Caco-2 (cell line): Measurements from ENCODE around the gene CHST2. TPM values are rescaled to one million over a fixed set of nuclear protein-coding genes. Genes with fewer than 3 reads are reported as not detected.
A peak's percentile ranks its signal among the peaks of the same experiment; 100 is the strongest.
"Not testable (repeated sequence)": the region's sequence is repeated elsewhere in the genome, so short reads cannot be mapped to it uniquely, and the experiment has no call there.

Experiments used
- Bru-seq: library from RNA; stranded (reverse); fragments of 400-500 nt; gene quantifications from one replicate; lab custom pipeline; 2021; lab: Mats Ljungman, UMichigan
- BruChase-seq, 2 experiments: library from RNA; stranded (reverse); fragments of 400-500 nt; gene quantifications; one replicate each; lab custom pipeline; 2021; lab: Mats Ljungman, UMichigan
- BruUV-seq: library from RNA; stranded (reverse); fragments of 400-500 nt; replicated peaks from 2 replicates; lab custom pipeline; 2021; lab: Mats Ljungman, UMichigan
- CTCF ChIA-PET: fragments of 300-600 bp; sonication (Branson Sonifier 250); formaldehyde crosslinking; loops from one replicate; lab custom pipeline; 2022; ENCODE audit warnings: antibody characterized with exemption; lab: Charles Lee
- POLR2A ChIA-PET: fragments of 300-600 bp; sonication (Branson Sonifier 250); formaldehyde crosslinking; loops from one replicate; lab custom pipeline; 2022; ENCODE audit warnings: antibody characterized with exemption; lab: Charles Lee
- DNase-seq, 2 experiments: peaks; one replicate each; pipeline versions ENCODE4 v3.0.0 to v3.0.0-alpha.2; 2020 to 2022
- H3K27me3 ChIP-seq: replicated peaks from 2 replicates; pipeline ENCODE4 v1.6.0; 2011; ENCODE audit warnings: low read length; ENCODE audit not compliant: control insufficient read depth, insufficient read depth
- H3K36me3 ChIP-seq: 2 replicates; pipeline ENCODE4 v1.5.1; 2011; ENCODE audit warnings: low read length; ENCODE audit not compliant: control insufficient read depth, insufficient read depth
- H3K4me1 ChIP-seq: fragments of 250-450 bp; sonication (Bioruptor Pico); 2 replicates; pipeline ENCODE4 v1.5.1; 2020; ENCODE audit warnings: mild to moderate bottlenecking
- H3K4me3 ChIP-seq: 2 replicates; pipeline ENCODE4 v1.5.1; 2011; ENCODE audit warnings: low read depth, mild to moderate bottlenecking, control low read depth, low read length
- H3K9me3 ChIP-seq: fragments of 250-450 bp; sonication (Bioruptor Pico); 2 replicates; pipeline ENCODE4 v1.5.1; 2020; ENCODE audit warnings: mild to moderate bottlenecking, moderate library complexity
- H3K27ac Mint-ChIP-seq: one replicate; pipeline ENCODE4 v1.8.0; 2022; ENCODE audit warnings: mixed read lengths; ENCODE audit not compliant: unreplicated experiment
- H3K27me3 Mint-ChIP-seq: one replicate; pipeline ENCODE4 v1.8.0; 2022; ENCODE audit warnings: mixed read lengths; ENCODE audit not compliant: insufficient read depth, unreplicated experiment
- H3K36me3 Mint-ChIP-seq: one replicate; pipeline ENCODE4 v1.8.0; 2022; ENCODE audit warnings: mild to moderate bottlenecking, mixed read lengths; ENCODE audit not compliant: insufficient read depth, unreplicated experiment
- H3K4me1 Mint-ChIP-seq: one replicate; pipeline ENCODE4 v1.8.0; 2022; ENCODE audit warnings: low read depth, mixed read lengths; ENCODE audit not compliant: unreplicated experiment
- H3K4me3 Mint-ChIP-seq: one replicate; pipeline ENCODE4 v1.8.0; 2022; ENCODE audit warnings: mild to moderate bottlenecking, moderate library complexity, mixed read lengths; ENCODE audit not compliant: unreplicated experiment
- H3K9me3 Mint-ChIP-seq: one replicate; pipeline ENCODE4 v1.8.0; 2022; ENCODE audit warnings: mixed read lengths; ENCODE audit not compliant: unreplicated experiment
- intact Hi-C: fragments of 100-400 bp; cut with micrococcal nuclease; formaldehyde crosslinking; loops from one replicate; pipeline ENCODE4 v1.10.0; 2022; ENCODE audit not compliant: unreplicated experiment
- long read RNA-seq: library from polyadenylated mRNA; stranded (forward); transcript quantifications from one replicate; pipeline ENCODE4 v2.0.0, GENCODE V29; 2022
- total RNA-seq: library from RNA; stranded (reverse); gene quantifications from 2 replicates; pipeline ENCODE4 v1.2.3, GENCODE V29; 2022
- TF ChIP-seq, protein P1 (sequence below), 2 experiments: fragments of 200-600 bp in 1 of 2; IDR thresholded peaks; 1 replicate in 1 of 2; 2 replicates in 1 of 2; pipeline versions ENCODE4 v1.5.1 to v1.8.0; 2011 to 2022; ENCODE audit warnings: antibody characterized with exemption in 1 of 2, control low read depth in 1 of 2, inconsistent platforms in 1 of 2, low read depth in 1 of 2, low read length in 1 of 2, mild to moderate bottlenecking in 1 of 2, moderate library complexity in 1 of 2; ENCODE audit not compliant: insufficient read depth in 1 of 2, severe bottlenecking in 1 of 2, unreplicated experiment in 1 of 2

Gene CHST2
- not detected in 2 replicates for total RNA-seq
- not detected for Bru-seq, nascent RNA
- BruChase-seq, experiment 1, labeled RNA remaining after a 2-hour chase, result percentile 18 among the genes with signal in this experiment
- not detected for BruChase-seq, experiment 2, labeled RNA remaining after a 6-hour chase
- long read RNA-seq, result 0 reads

GRCh38 chr3:143119009-143119914, at the start of gene CHST2:
Gene CHST2, plus strand, starts transcription at chr3:143119771. Its CDS starts 1,046 bp downstream, at chr3:143120817.
- Histone ChIP-seq H3K4me3 (peak within 1 kb of the TSS; percentile 37), H3K4me1 (no peaks in the 10 kb centered on the region), H3K27me3 (no peaks in the 10 kb centered on the region; the same call in 1 of the 2 replicates), H3K9me3 (no peaks in the 10 kb centered on the region; the same call in 1 of the 2 replicates), H3K36me3 (no peaks in the 10 kb centered on the region)
- intact Hi-C loops, result no loop called here
- CTCF ChIA-PET, result no interaction called here
- Mint-ChIP-seq H3K4me3 (peak within 1 kb of the TSS; percentile 68), H3K4me1 (no peaks in the 10 kb centered on the region), H3K27me3 (peaks cover 27% of the 10 kb centered on the region), H3K36me3 (no peaks in the 10 kb centered on the region), H3K9me3 (no peaks in the 10 kb centered on the region), H3K27ac (no peak within 1 kb of the TSS)
- TF ChIP-seq, protein P1, sequence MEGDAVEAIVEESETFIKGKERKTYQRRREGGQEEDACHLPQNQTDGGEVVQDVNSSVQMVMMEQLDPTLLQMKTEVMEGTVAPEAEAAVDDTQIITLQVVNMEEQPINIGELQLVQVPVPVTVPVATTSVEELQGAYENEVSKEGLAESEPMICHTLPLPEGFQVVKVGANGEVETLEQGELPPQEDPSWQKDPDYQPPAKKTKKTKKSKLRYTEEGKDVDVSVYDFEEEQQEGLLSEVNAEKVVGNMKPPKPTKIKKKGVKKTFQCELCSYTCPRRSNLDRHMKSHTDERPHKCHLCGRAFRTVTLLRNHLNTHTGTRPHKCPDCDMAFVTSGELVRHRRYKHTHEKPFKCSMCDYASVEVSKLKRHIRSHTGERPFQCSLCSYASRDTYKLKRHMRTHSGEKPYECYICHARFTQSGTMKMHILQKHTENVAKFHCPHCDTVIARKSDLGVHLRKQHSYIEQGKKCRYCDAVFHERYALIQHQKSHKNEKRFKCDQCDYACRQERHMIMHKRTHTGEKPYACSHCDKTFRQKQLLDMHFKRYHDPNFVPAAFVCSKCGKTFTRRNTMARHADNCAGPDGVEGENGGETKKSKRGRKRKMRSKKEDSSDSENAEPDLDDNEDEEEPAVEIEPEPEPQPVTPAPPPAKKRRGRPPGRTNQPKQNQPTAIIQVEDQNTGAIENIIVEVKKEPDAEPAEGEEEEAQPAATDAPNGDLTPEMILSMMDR (IDR thresholded peaks at IDR 0.05; ENCODE audit: insufficient read depth in 1 of 2, low read depth in 1 of 2, low read length in 1 of 2, severe bottlenecking in 1 of 2, unreplicated experiment in 1 of 2), result no peak
- no TSS peak for BruUV-seq
- POLR2A ChIA-PET, result no interaction called here
- DNase-seq, result peak in 1 of 2 experiments; percentile 18

DNA sequence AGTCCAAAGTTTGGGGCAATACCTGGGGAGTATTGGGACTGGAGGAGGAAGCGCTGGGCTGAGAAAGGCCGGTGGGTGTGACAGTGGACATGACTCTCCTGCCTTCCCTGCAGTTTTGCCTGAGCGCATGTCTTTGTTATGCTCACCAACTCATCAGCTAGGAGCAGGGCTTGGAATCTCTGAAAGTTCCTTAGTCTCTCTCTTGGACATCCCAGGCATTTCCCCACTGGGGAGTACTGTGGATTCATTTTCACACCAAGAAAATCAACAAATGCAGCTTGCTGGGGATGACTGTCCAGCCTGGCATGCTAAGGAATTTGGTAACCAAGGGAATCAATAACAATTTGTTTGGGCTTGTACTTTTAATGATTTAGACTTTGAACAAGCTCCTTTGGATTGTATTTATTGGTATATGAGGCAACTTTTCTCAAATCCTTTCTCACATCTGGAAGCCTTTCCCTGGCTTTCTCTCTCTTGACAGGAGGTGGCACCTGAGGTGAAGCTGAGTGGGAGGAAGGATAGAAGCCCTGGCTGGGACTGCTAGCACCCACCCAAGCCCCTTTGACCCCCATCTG, 48.5 kb upstream of the CHST2 start:
- no peaks in the 10 kb centered on the region for H3K36me3 ChIP-seq
- no TSS peak for BruUV-seq
- peak in 1 of 2 experiments; percentile 9 for DNase-seq
- CTCF ChIA-PET, result no interaction called here
- H3K9me3 ChIP-seq, result no peaks in the 10 kb centered on the region
- Mint-ChIP-seq H3K4me1 (peaks cover 6% of the 10 kb centered on the region), H3K4me3 (no peak overlapping the region), H3K9me3 (no peaks in the 10 kb centered on the region), H3K27me3 (no peaks in the 10 kb centered on the region), H3K36me3 (no peaks in the 10 kb centered on the region), H3K27ac (no peak overlapping the region)
- TF ChIP-seq, protein P1 (IDR thresholded peaks at IDR 0.05; ENCODE audit: insufficient read depth in 1 of 2, low read depth in 1 of 2, low read length in 1 of 2, severe bottlenecking in 1 of 2, unreplicated experiment in 1 of 2), result peak in 1 of 2 experiments; percentile 4
- intact Hi-C loops, result loop anchor here (5.0 to 10.0 kb wide), 2 partner anchors 574 to 606 kb away; no protein-coding TSS in a partner anchor
- H3K4me1 ChIP-seq, result no peaks in the 10 kb centered on the region
- POLR2A ChIA-PET, result no interaction called here
- no peaks in the 10 kb centered on the region for H3K27me3 ChIP-seq
- H3K4me3 ChIP-seq, result no peak overlapping the region

- DNase-seq, result no peak
- Mint-ChIP-seq H3K36me3 (no peaks in the 10 kb centered on the region), H3K4me3 (no peak overlapping the region), H3K27ac (no peak overlapping the region), H3K27me3 (no peaks in the 10 kb centered on the region), H3K4me1 (peaks cover 6% of the 10 kb centered on the region), H3K9me3 (no peaks in the 10 kb centered on the region)
- CTCF ChIA-PET, result no interaction called here
- Histone ChIP-seq H3K4me3 (no peak overlapping the region), H3K9me3 (no peaks in the 10 kb centered on the region), H3K36me3 (no peaks in the 10 kb centered on the region), H3K4me1 (no peaks in the 10 kb centered on the region), H3K27me3 (no peaks in the 10 kb centered on the region)
- POLR2A ChIA-PET, result no interaction called here
- TF ChIP-seq, protein P1 (IDR thresholded peaks at IDR 0.05; ENCODE audit: insufficient read depth in 1 of 2, low read depth in 1 of 2, low read length in 1 of 2, severe bottlenecking in 1 of 2, unreplicated experiment in 1 of 2), result no peak
- no TSS peak for BruUV-seq
- intact Hi-C loops, result loop anchor here (5.0 to 10.0 kb wide), 2 partner anchors 573 to 606 kb away; no protein-coding TSS in a partner anchor
Measured at GRCh38 chr3:143071776-143072175, 47.8 kb upstream of the CHST2 start.

GRCh38 chr3:143072298-143073020, 47.1 kb upstream of the CHST2 start:
- H3K27ac Mint-ChIP-seq, H3K4me1 Mint-ChIP-seq, H3K36me3 ChIP-seq, BruUV-seq, H3K4me3 Mint-ChIP-seq, H3K36me3 Mint-ChIP-seq, H3K9me3 ChIP-seq, CTCF ChIA-PET, H3K4me3 ChIP-seq, H3K27me3 Mint-ChIP-seq, DNase-seq, H3K4me1 ChIP-seq, H3K27me3 ChIP-seq, H3K9me3 Mint-ChIP-seq, POLR2A ChIA-PET: not testable (repeated sequence)
- intact Hi-C loops, result loop anchor here (5.0 to 10.0 kb wide), 2 partner anchors 572 to 605 kb away; no protein-coding TSS in a partner anchor
